ENCODE measurements around the gene LPA.
"Not testable (repeated sequence)": the region's sequence is repeated elsewhere in the genome, so short reads cannot be mapped to it uniquely, and the experiment has no call there.

The LPA gene

GRCh38 chr6:160634706-160635105 is 29.4 kb downstream of the LPA start:
- no peak for TF ChIP-seq REST (IDR thresholded peaks at IDR 0.05; ENCODE audit: insufficient replicate concordance, low read depth)
- TF ChIP-seq CTCF (IDR thresholded peaks at IDR 0.05; ENCODE audit: insufficient read depth, low read length) = no peak
- no peak for TF ChIP-seq SPI1 (IDR thresholded peaks at IDR 0.05; ENCODE audit: borderline replicate concordance, low read depth)
- no peak for DNase-seq (ENCODE audit: low read depth in 1 of 2, low spot score in 1 of 2)
- no peak overlapping the region for H3K4me3 ChIP-seq (replicated peaks; ENCODE audit: insufficient read depth, low read length)
- no peak overlapping the region for H3K27ac ChIP-seq (replicated peaks)
- H3K27me3 ChIP-seq (ENCODE audit: insufficient read depth, poor library complexity, severe bottlenecking) = no peaks in the 10 kb centered on the region

- H3K27me3 ChIP-seq (ENCODE audit: insufficient read depth, poor library complexity, severe bottlenecking) = no peaks in the 10 kb centered on the region
- no peak overlapping the region for H3K4me3 ChIP-seq (replicated peaks; ENCODE audit: insufficient read depth, low read length)
- no peak for TF ChIP-seq POLR2AphosphoS5 (IDR thresholded peaks at IDR 0.05; ENCODE audit: low read depth)
- no peak for TF ChIP-seq REST (IDR thresholded peaks at IDR 0.05; ENCODE audit: insufficient replicate concordance, low read depth)
- TF ChIP-seq CTCF (IDR thresholded peaks at IDR 0.05; ENCODE audit: insufficient read depth, low read length) = no peak
- no peak for TF ChIP-seq SPI1 (IDR thresholded peaks at IDR 0.05; ENCODE audit: borderline replicate concordance, low read depth)
- no peak for TF ChIP-seq GABPA (IDR thresholded peaks at IDR 0.05; ENCODE audit: low read depth)
- no peak overlapping the region for H3K27ac ChIP-seq (replicated peaks)
- no peak for DNase-seq (ENCODE audit: low read depth in 1 of 2, low spot score in 1 of 2)
Measured at GRCh38 chr6:160595838-160596832, 67.9 kb downstream of the LPA start.

GRCh38 chr6:160595297-160595696 is 68.8 kb downstream of the LPA start:
- not testable (repeated sequence) for H3K4me3 ChIP-seq (replicated peaks; ENCODE audit: insufficient read depth, low read length); H3K27me3 ChIP-seq (ENCODE audit: insufficient read depth, poor library complexity, severe bottlenecking); H3K27ac ChIP-seq (replicated peaks); DNase-seq (ENCODE audit: low read depth in 1 of 2, low spot score in 1 of 2)

GRCh38 chr6:160586374-160586773 is 77.7 kb downstream of the LPA start:
- no peak overlapping the region for H3K4me3 ChIP-seq (replicated peaks; ENCODE audit: insufficient read depth, low read length)
- no peak for TF ChIP-seq REST (IDR thresholded peaks at IDR 0.05; ENCODE audit: insufficient replicate concordance, low read depth)
- TF ChIP-seq SPI1 (IDR thresholded peaks at IDR 0.05; ENCODE audit: borderline replicate concordance, low read depth) = no peak
- no peak for TF ChIP-seq POLR2AphosphoS5 (IDR thresholded peaks at IDR 0.05; ENCODE audit: low read depth)
- TF ChIP-seq CTCF (IDR thresholded peaks at IDR 0.05; ENCODE audit: insufficient read depth, low read length) = no peak
- no peak for TF ChIP-seq GABPA (IDR thresholded peaks at IDR 0.05; ENCODE audit: low read depth)
- H3K27me3 ChIP-seq (ENCODE audit: insufficient read depth, poor library complexity, severe bottlenecking) = no peaks in the 10 kb centered on the region
- no peak for DNase-seq (ENCODE audit: low read depth in 1 of 2, low spot score in 1 of 2)
- H3K27ac ChIP-seq (replicated peaks) = no peak overlapping the region
